Endodermal cell (in vitro differentiated cells): ENCODE results near the gene PAPOLB. TPM values are rescaled to one million over a fixed set of nuclear protein-coding genes. Genes with fewer than 3 reads are reported as not detected.

ENCODE experiments used
- DNase-seq: peaks from one replicate; pipeline ENCODE4 v3.0.0-alpha.2; 2017
- H3K27ac ChIP-seq: 2 replicates; pipeline ENCODE4 v1.5.1; 2013; ENCODE audit warnings: mild to moderate bottlenecking, low read depth, low read length, moderate library complexity
- H3K27me3 ChIP-seq: 2 replicates; pipeline ENCODE4 v1.6.1; 2013; ENCODE audit warnings: mild to moderate bottlenecking, low read length, moderate library complexity; ENCODE audit not compliant: insufficient read depth, control insufficient read depth, poor library complexity, severe bottlenecking
- H3K36me3 ChIP-seq: 2 replicates; pipeline ENCODE4 v1.7.0; 2013; ENCODE audit warnings: mild to moderate bottlenecking, low read length, moderate library complexity; ENCODE audit not compliant: control insufficient read depth, insufficient read depth
- H3K4me1 ChIP-seq: one replicate; pipeline ENCODE4 v1.7.0; 2013; ENCODE audit warnings: low read length; ENCODE audit not compliant: control insufficient read depth, insufficient read depth
- H3K4me3 ChIP-seq: 2 replicates; pipeline ENCODE4 v1.5.1; 2013; ENCODE audit warnings: mild to moderate bottlenecking, low read length, moderate library complexity
- H3K9ac ChIP-seq: 2 replicates; pipeline ENCODE4 v1.6.1; 2013; ENCODE audit warnings: mild to moderate bottlenecking, low read length, moderate library complexity; ENCODE audit not compliant: poor library complexity, severe bottlenecking; ENCODE audit errors: extremely low read depth
- H3K9me3 ChIP-seq: 2 replicates; pipeline ENCODE4 v1.6.1; 2013; ENCODE audit warnings: mild to moderate bottlenecking, low read length, moderate library complexity; ENCODE audit not compliant: control insufficient read depth
- H3K27ac Mint-ChIP-seq: 2 replicates; pipeline ENCODE4 v1.8.0; 2020; ENCODE audit warnings: mixed read lengths
- H3K27me3 Mint-ChIP-seq: 2 replicates; pipeline ENCODE4 v1.8.0; 2021; ENCODE audit warnings: mild to moderate bottlenecking, mixed read lengths; ENCODE audit not compliant: insufficient read depth
- H3K36me3 Mint-ChIP-seq: 2 replicates; pipeline ENCODE4 v1.8.0; 2020; ENCODE audit warnings: low read depth, mixed read lengths
- H3K4me1 Mint-ChIP-seq: 2 replicates; pipeline ENCODE4 v1.8.0; 2020; ENCODE audit warnings: mixed read lengths
- H3K4me3 Mint-ChIP-seq: 2 replicates; pipeline ENCODE4 v1.8.0; 2020; ENCODE audit warnings: mild to moderate bottlenecking, moderate library complexity, mixed read lengths
- H3K9me3 Mint-ChIP-seq: 2 replicates; pipeline ENCODE4 v1.8.0; 2020; ENCODE audit warnings: mild to moderate bottlenecking, mixed read lengths
- CTCF ChIP-seq: fragments of 200-600 bp; sonication (generic); conservative IDR thresholded peaks from 2 replicates; pipeline ENCODE4 v1.5.0; 2021; ENCODE audit warnings: antibody characterized with exemption, mild to moderate bottlenecking
- WGBS, 2 experiments: methylation state at CpG; one replicate each; pipeline versions ENCODE4 v1.1.5 to v1.1.7; 2013; ENCODE audit warnings: missing lambda C conversion rate in 2 of 2, mixed read lengths in 1 of 2; ENCODE audit not compliant: insufficient coverage in 1 of 2, insufficient read length in 1 of 2; 5-methylcytosine and 5-hydroxymethylcytosine counted together
- total RNA-seq, 2 donors: library from RNA; stranded (reverse); fragmentation: NEBNext Ultra II Directional in 1 of 2; extraction: Animal tissue kit (Norgen Biotek cat#: 25700) in 1 of 2; gene quantifications; 2 replicates in 1 of 2; 3 replicates in 1 of 2; pipeline ENCODE4 v1.2.1, GENCODE V29; 2021

PAPOLB gene
- total RNA-seq, 2 donors from 2014 or later, result 1.2 to 1.8 TPM

- peaks cover 47% of the 10 kb centered on the region for H3K36me3 Mint-ChIP-seq
- H3K4me3 Mint-ChIP-seq, result no peak overlapping the region
- H3K27me3 Mint-ChIP-seq, result no peaks in the 10 kb centered on the region
- H3K9me3 Mint-ChIP-seq, result no peaks in the 10 kb centered on the region
- H3K4me1 Mint-ChIP-seq, result peaks cover 24% of the 10 kb centered on the region
- DNase-seq, result no peak
- Histone ChIP-seq H3K9ac (no peak overlapping the region), H3K4me1 (peaks cover 4% of the 10 kb centered on the region), H3K36me3 (peaks cover 15% of the 10 kb centered on the region), H3K9me3 (no peaks in the 10 kb centered on the region), H3K27ac (no peak overlapping the region), H3K4me3 (no peak overlapping the region), H3K27me3 (no peaks in the 10 kb centered on the region)
- 96% methylated on average over 9 to 15 of the region's 15 CpGs for WGBS, 2 experiments
- TF ChIP-seq CTCF, result no peak
- no peak overlapping the region for H3K27ac Mint-ChIP-seq
Measured at GRCh38 chr7:4875391-4875790, 13.6 kb upstream of the PAPOLB start.

DNA sequence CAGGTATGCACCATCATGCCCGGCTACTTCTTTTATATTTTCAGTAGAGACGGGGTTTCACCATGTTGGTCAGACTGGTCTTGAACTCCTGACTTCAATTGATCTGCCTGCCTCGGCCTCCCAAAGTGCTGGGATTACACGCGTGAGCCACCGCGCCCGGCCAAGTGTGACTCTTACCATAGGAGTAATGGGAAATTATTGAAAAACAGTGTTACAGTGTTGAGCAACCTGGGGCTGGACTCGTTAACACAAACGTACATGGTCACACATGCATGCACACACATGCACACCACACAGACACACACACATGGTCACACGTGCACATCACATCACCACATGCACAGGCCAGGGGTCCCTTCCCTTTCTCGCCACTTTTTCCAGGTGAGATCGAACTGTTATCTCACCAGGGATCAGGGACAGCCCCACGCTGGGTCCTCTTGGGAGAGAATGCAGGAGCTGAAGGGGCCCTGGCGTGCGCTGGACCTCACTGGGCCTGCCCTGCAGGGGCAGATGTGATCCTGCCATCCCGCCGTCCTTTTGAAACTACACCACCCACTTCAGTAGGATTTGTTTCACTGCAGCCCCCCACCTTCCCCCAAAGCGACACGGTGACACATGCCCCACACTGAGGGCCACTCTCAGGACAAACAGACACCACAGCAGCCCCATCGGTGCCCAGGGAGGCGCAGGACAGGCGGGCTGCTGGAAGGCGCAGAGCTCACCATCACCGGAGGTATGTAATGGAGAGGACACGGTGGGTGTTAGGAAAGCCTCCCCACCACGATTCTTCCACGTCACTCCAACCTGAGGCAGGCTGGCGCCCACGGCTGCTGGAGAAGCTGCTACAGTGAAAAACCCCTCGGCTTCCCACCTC is 11.5 kb upstream of the PAPOLB start:
- 93 to 96% methylated on average over 21 to 31 of the region's 31 CpGs for WGBS, 2 experiments
- Mint-ChIP-seq H3K9me3 (no peaks in the 10 kb centered on the region), H3K4me3 (no peak overlapping the region), H3K27me3 (no peaks in the 10 kb centered on the region), H3K27ac (peak overlapping the region; percentile 55), H3K36me3 (peaks cover 54% of the 10 kb centered on the region), H3K4me1 (peaks cover 20% of the 10 kb centered on the region)
- Histone ChIP-seq H3K36me3 (peaks cover 18% of the 10 kb centered on the region), H3K27ac (no peak overlapping the region), H3K9ac (no peak overlapping the region), H3K27me3 (no peaks in the 10 kb centered on the region), H3K4me1 (peaks cover 4% of the 10 kb centered on the region), H3K4me3 (no peak overlapping the region), H3K9me3 (peaks cover 5% of the 10 kb centered on the region)
- TF ChIP-seq CTCF, result no peak
- no peak for DNase-seq

DNA sequence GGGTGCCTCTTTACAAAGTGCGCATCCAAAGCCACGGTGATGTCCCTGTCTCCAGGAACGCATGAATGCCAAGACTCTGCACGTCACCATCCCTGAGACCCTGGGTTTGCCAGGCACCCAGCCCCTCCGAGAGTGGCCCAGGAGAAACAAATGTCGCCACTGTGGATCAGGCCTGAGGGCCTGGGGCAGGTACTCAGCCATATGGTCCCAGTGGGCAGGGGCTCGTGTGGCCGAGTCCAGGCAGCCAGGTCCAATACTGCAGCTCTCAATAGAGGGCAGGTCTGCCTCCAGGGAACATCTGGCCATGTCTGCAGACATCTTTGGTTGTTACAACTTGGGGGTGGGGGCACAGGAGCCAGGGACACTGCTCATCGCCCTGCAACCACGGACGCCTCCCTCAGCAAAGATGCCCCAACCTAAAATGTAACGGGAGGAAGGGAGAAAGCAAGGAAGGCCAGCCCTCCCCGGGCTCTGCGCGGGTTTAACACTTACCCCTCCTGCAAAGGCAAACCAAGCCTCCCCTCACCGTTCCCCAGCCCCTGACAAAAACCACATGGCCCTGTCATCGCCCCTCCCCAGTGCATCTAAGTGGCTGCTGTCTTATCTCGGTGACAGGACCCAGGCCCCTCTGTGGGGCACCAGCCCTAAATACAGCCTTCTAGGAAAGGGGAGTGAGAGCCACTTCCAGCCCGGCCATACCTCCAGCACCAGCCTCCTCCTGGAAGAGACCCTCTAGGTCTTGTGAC is 10.3 kb upstream of the PAPOLB start:
- peak overlapping the region; percentile 55 for H3K27ac Mint-ChIP-seq
- Histone ChIP-seq H3K27me3 (no peaks in the 10 kb centered on the region), H3K9me3 (peaks cover 7% of the 10 kb centered on the region), H3K27ac (no peak overlapping the region), H3K4me3 (no peak overlapping the region), H3K9ac (no peak overlapping the region), H3K36me3 (peaks cover 17% of the 10 kb centered on the region), H3K4me1 (peaks cover 4% of the 10 kb centered on the region)
- peaks cover 50% of the 10 kb centered on the region for H3K36me3 Mint-ChIP-seq
- H3K4me3 Mint-ChIP-seq, result no peak overlapping the region
- H3K4me1 Mint-ChIP-seq, result peaks cover 20% of the 10 kb centered on the region
- DNase-seq, result no peak
- TF ChIP-seq CTCF, result no peak
- H3K27me3 Mint-ChIP-seq, result no peaks in the 10 kb centered on the region
- H3K9me3 Mint-ChIP-seq, result no peaks in the 10 kb centered on the region
- 85 to 88% methylated on average over 10 to 19 of the region's 19 CpGs for WGBS, 2 experiments
